ENCODE measurements around the gene ZDHHC19. TPM values are rescaled to one million over a fixed set of nuclear protein-coding genes. Genes with fewer than 3 reads are reported as not detected.

Gene ZDHHC19
- total RNA-seq, 1 donor from 2014 or later: not detected

- no peak for DNase-seq (ENCODE audit: extremely low read depth, low read depth, low spot score)
Observed at GRCh38 chr3:196150481-196150880, 60.7 kb downstream of the ZDHHC19 start.

GRCh38 chr3:196149831-196150301, 61.3 kb downstream of the ZDHHC19 start:
- no peak for DNase-seq (ENCODE audit: extremely low read depth, low read depth, low spot score)

GRCh38 chr3:196149375-196149774, 61.8 kb downstream of the ZDHHC19 start:
- no peak for DNase-seq (ENCODE audit: extremely low read depth, low read depth, low spot score)

Other genes with a start within 250 kb of the ZDHHC19 start
- gene TFRC, start 129.3 kb downstream of the ZDHHC19 start, total RNA-seq: 66.3 and 117 TPM in 2 replicates
- gene SLC51A, start 5.1 kb upstream of the ZDHHC19 start, total RNA-seq: not detected in 2 replicates
- 98.9 and 103 TPM in 2 replicates for gene PCYT1A, start 76.3 kb upstream of the ZDHHC19 start, total RNA-seq
- gene DYNLT2B, start 106.8 kb upstream of the ZDHHC19 start, total RNA-seq: 12.6 and 16.5 TPM in 2 replicates
- 0.44 and 1.8 TPM in 2 replicates for gene TM4SF19, start 127.0 kb upstream of the ZDHHC19 start, total RNA-seq
- gene UBXN7, start 221.0 kb upstream of the ZDHHC19 start, total RNA-seq: 14.3 and 31.0 TPM in 2 replicates